ENCODE results near the gene LCE4A.

DNA sequence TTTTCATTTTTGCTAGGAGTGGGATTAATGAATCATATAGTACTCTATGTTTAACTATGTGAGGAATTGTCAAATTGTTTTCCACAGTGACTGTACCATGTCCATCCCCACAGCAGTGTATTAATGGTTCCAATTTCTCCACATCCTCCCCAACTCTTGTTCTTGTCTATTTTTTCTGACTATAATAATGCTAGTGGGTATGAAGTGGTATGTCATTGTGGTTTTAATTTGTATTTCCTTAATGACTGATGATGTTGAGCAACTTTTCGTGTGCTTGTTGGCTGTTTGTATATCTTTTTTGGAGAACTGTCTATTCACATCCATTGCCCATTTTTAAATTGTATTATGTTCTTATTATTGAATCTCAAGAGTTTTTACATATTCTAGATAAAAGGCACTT lies 39.9 kb downstream of the LCE4A start:
- TF ChIP-seq, protein P1, sequence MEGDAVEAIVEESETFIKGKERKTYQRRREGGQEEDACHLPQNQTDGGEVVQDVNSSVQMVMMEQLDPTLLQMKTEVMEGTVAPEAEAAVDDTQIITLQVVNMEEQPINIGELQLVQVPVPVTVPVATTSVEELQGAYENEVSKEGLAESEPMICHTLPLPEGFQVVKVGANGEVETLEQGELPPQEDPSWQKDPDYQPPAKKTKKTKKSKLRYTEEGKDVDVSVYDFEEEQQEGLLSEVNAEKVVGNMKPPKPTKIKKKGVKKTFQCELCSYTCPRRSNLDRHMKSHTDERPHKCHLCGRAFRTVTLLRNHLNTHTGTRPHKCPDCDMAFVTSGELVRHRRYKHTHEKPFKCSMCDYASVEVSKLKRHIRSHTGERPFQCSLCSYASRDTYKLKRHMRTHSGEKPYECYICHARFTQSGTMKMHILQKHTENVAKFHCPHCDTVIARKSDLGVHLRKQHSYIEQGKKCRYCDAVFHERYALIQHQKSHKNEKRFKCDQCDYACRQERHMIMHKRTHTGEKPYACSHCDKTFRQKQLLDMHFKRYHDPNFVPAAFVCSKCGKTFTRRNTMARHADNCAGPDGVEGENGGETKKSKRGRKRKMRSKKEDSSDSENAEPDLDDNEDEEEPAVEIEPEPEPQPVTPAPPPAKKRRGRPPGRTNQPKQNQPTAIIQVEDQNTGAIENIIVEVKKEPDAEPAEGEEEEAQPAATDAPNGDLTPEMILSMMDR (conservative IDR thresholded peaks at IDR 0.05): no peak
- TF ChIP-seq EZH2 (IDR thresholded peaks at IDR 0.05; ENCODE audit: low read depth): no peak

Data from PC-9 (cell line).